CD1c-positive myeloid dendritic cell (primary cell): ENCODE results near the gene TBC1D22A.

Experiments
- DNase-seq: peaks from one replicate; pipeline ENCODE4 v3.0.0-alpha.2; 2016; ENCODE audit errors: extremely low spot score

Gene TBC1D22A

GRCh38 chr22:46909237-46910030, 147.0 kb downstream of the TBC1D22A start:
- DNase-seq = no peak

GRCh38 chr22:46910624-46911023, 148.2 kb downstream of the TBC1D22A start:
- DNase-seq = no peak

GRCh38 chr22:46911346-46911745, 148.9 kb downstream of the TBC1D22A start:
- no peak for DNase-seq

- no peak for DNase-seq
Observed at GRCh38 chr22:46913351-46913750, 150.9 kb downstream of the TBC1D22A start.

- DNase-seq = no peak
Observed at GRCh38 chr22:46914481-46914880, 152.0 kb downstream of the TBC1D22A start.

GRCh38 chr22:46914916-46915894, 152.8 kb downstream of the TBC1D22A start:
- no peak for DNase-seq

- no peak for DNase-seq
Observed at GRCh38 chr22:46915950-46916730, 153.7 kb downstream of the TBC1D22A start.

- no peak for DNase-seq
Observed at GRCh38 chr22:46916886-46917770, 154.7 kb downstream of the TBC1D22A start.

GRCh38 chr22:46917771-46918101, 155.3 kb downstream of the TBC1D22A start:
- DNase-seq = no peak

GRCh38 chr22:46918197-46918596, 155.7 kb downstream of the TBC1D22A start:
- no peak for DNase-seq

- DNase-seq = no peak
Observed at GRCh38 chr22:46922037-46922436, 159.6 kb downstream of the TBC1D22A start.

- no peak for DNase-seq
Observed at GRCh38 chr22:46923394-46923793, 160.9 kb downstream of the TBC1D22A start.

GRCh38 chr22:46925818-46926217, 163.4 kb downstream of the TBC1D22A start:
- DNase-seq = no peak

GRCh38 chr22:46929046-46929709, 166.7 kb downstream of the TBC1D22A start:
- no peak for DNase-seq

- no peak for DNase-seq
Observed at GRCh38 chr22:46929710-46930204, 167.3 kb downstream of the TBC1D22A start.

GRCh38 chr22:46931414-46931813, 169.0 kb downstream of the TBC1D22A start:
- DNase-seq = no peak

- no peak for DNase-seq
Observed at GRCh38 chr22:46931881-46932280, 169.4 kb downstream of the TBC1D22A start.

- DNase-seq = peak; percentile 9
Observed at GRCh38 chr22:46933040-46933930, 170.8 kb downstream of the TBC1D22A start.

- no peak for DNase-seq
Observed at GRCh38 chr22:46934172-46934745, 171.8 kb downstream of the TBC1D22A start.
